HG03457 (cell line): Measurements from ENCODE around the gene SMIM38.
A peak's percentile ranks its signal among the peaks of the same experiment; 100 is the strongest.

Experiments
- ATAC-seq: cut with Tn5 transposase; IDR thresholded peaks from one replicate; pipeline ENCODE4 v1.9.1; 2021; ENCODE audit warnings: moderate number of reproducible peaks; ENCODE audit not compliant: unreplicated experiment

Gene SMIM38

DNA sequence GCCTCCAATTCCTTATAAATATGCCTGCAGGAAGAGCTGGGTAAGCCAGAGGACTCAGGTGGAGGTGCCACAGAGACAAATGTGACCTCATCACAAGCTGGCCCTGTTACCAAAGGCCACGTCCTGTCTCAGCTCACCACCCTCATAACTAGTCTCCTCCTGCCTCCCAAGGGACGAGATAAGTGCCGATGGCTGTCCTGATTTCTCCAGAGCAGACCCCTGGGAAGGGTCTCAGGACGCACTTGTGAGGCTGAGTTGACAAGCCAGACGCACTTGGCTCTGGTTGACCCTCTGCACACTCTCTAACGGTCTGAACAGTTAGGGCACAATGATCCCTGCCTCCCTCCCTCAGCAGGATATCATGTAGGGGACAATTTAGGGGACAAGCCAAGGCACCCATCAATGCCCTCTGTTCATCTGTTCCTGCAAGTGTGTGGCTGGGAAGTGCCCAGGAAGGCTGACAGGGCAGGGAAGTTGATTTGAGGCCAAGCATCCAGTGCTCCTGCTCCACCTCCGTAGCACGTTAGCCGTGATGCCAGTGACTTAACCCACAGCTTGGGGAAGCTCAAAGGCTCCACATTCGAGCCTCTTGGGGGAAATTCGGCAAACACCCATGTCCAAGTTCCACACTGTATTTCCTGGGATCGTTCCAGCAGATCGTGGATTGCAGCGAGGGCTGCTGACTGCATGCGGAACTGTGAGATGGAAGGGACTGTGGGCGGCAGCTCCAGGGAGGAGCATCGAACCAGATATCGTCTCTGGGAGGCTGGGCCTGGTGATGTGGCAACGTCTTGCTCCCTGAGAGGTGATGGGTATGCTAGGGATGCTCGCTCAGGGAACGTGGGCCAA, 2.8 kb downstream of the SMIM38 start:
- no peak for ATAC-seq

DNA sequence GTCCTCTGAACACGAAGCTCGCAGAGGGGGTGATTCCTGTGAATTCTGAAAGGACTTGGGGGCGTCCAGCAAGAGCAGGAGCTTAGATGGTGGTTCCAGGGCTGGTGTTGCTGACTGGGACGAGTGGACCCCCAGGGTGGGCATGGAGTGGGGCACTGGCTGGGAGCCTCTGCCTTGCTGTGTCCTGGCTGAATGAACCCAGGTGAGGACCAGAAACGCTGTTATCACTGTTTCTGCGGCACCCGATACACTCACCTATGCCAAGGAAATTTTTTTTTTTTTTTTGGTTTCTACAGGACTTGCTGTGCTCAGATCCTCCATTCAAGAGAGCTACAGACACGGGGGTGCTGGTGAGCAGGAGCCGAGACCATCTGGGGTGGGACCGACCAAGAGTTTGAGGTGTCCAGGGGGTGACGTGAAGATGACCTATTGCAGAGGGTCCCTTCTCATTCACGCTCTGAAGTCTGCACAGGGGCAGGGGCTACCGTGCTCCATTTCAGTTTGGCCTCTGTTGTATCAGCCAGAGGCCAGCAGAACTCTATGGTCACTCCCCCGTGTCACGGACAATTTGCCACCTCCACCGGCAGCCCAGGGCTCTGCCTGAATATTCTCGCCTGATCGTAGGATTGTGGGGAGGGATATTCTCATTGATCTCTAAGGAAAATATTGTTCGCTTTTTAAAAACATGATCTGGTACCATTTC, 3.6 kb downstream of the SMIM38 start:
- no peak for ATAC-seq

DNA sequence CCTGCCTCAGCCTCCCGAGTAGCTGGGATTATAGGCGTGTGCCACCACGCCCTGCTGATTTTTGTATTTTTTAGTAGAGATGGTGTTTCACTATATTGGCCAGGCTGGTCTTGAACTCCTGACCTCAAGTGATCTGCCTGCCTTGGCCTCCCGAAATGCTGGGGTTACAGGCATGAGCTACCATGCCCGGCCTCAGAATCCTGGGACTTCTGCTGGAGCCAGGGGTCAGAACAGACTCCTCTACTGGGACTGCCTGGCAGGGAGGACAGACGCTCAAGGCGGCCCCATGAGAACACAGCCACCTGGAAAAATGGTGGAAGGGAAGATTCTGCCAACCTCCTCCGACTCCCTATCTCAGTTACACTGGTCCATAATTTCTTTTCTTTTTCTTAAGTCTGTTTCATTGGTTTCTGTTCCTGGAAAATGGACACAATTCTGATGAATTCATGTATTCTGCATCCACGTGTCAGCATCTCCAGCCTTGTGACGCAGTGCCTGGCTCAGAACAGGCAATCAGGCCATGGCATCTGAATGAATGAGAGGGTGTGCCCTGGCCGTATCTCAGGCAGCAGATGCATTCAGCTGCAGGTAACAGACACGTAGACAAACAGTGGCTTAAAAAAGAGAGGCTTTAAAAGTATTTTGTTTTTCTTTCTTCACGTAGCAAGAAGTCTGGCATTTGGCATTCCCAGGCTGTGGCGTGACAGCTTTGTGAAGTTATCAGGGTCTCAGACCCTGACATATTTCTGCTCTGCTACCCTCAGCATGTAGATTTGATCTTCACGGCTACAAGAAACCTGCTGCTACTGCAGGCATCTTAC, 4.8 kb downstream of the SMIM38 start:
- ATAC-seq: no peak

DNA sequence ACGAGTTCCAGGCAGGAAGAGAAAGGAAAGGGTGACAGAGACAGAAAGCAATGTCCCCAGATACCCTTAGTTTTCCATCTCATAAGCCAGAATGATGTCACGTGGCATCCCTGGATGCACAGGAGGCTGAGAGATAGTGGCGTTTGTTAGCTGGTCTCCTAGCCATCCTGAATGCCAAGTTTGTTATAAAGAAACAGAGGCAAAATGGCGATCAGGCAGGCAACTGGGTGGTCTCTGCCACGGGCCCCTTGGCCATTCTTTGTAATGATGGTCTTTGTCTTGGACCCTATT, 5.3 kb downstream of the SMIM38 start:
- no peak for ATAC-seq

DNA sequence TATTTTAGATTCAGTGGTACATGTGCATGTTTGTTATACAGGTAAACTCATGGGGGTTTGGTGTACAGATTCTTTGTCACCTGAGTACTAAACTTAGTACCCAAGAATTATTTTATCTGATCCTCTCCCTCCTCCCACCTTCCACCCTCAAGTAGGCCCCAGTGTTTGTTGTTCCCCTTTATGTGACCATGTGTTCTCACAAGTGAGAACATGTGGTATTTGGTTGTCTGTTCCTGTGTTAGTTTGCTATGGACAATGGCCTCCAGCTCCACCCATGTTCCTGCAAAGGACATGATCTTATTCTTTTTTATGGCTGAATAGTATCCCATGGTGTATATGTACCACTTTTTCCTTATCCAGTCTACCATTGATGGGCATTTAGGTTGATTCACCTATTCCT, 6.8 kb downstream of the SMIM38 start:
- no peak for ATAC-seq

DNA sequence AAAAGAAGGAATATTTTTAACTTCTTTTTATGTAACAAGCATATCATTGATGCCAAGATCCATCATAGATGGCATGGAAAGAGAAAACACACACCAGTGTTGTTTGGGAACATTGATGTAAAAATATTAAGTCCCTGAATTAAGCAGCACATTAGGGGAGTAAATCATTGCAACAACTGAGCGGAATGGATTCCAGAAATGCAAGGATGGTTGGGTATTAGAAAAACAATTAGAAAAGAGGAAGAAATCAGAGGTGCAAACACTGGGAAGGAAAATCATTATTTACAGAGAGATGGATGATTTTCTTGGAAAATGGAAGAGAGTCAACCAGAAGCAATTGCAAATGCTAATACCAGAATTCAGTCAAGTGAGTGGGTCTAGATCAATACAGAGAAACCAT, 8.1 kb downstream of the SMIM38 start:
- ATAC-seq: no peak

DNA sequence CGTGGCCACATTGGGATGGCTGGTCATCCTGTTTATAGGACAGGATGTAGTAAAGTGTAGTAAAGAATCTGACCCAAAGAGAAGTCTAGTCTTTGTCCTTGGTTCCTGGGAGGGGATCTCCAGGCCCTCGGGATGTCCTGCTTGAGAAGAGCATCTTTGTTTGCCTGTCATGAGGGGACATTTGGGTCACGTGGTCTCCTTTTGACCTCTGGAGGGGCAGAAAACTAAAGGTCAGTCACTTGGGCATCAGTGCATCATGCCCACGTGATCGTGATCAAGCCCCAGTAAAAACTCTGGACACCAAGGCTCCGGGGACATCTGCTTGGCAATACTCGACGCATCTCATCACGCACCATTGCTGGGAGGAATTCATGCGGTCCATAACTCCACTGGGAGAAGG, 9.1 kb downstream of the SMIM38 start:
- no peak for ATAC-seq

DNA sequence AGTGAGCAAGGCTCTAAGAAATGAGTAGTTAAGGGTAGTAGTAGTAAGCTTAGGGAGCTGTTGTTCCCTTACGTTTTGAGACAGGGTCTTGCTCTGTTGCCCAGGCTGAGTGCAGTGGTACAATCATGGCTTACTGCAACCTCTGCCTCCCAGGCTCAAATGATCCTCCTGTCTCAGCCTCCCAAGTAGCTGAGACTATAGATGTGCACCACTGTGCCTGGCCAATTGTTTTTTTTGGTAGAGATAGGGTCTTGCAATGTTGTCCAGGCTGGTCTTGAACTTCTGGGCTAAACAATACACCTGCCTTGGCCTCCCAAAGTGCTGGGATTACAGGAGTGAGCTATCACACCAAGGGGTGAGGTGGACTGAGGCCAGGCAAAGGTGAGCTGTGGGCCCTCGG, 10.0 kb downstream of the SMIM38 start:
- no peak for ATAC-seq

DNA sequence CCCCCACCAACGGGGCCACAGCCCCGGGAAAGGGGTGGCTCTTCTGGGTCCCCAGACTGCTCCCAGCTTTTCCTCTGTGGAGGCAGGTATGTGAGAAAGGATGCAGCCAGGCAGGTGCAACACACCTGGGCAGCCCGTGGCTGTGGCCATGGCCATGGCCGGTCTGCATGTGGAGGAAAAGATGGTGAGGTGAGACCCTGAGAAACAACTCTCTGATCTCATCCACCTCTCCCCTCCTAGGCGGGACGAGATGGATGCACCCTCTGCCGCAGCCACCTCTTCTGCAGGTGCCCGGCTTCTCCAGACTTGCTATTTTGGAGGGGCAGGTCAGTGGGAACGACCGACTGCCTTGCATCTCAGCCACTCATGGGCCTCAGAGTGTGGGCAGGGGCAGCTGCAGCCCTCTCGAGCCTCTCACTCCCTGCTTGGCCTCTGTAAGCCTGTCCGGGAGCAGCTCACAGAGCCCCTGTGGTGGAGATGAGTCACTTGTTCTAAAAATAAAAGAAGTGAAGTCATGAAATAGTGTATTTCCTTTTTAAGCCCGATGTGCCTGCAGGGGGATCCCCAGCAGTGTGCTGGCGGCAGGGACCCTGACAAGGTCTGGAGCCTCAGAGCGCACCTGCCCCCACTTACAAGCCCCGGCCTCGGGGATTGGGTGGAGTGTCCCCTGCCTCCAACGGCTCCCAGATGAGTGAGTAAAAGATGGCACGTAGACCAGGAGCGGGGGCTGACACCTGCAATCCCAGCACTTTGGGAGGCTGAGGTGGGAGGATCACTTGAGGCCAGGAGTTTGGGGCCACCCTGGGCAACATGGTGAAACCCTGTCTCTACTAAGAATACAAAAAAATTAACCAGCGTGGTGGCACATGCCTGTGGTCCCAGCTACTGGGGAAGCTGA, 10.7 kb downstream of the SMIM38 start:
- ATAC-seq: peak; percentile 80

DNA sequence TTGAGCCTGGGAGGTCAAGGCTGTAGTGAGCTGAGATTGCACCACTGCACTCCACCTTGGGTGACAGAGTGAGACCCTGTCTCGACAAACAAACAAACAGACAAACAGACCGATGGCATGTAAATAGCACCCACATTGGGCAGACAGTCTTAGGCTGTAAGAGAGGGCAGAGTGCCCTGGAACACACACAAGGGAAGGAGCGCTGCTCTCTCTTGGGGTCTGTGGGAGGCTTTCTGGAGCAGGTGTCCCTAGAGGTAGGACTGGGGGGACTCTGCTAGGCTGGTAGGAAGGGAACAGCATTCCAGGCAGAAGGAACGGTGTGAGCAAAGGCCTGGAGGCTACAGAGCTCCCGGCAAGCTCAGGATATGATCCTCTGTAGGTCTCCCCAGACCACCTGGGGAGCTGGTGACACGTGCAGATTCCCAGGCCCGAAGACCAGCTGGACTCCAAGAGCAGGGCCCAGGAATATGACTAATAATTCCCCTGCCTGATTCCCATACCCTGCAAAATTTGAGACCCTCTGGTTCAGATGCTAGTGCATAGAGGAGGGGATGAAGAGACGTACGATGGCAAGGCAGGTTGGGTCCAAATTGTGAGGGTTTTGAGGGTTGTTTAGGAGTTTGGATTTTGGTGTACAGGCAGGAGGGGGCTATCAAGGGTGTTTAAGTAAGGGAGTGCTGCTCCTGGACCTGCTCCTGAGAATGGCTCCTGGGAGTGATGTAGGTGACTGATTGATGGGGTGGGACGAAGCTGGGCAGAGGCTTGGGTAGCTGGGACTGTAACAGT, 11.6 kb downstream of the SMIM38 start:
- ATAC-seq: no peak

DNA sequence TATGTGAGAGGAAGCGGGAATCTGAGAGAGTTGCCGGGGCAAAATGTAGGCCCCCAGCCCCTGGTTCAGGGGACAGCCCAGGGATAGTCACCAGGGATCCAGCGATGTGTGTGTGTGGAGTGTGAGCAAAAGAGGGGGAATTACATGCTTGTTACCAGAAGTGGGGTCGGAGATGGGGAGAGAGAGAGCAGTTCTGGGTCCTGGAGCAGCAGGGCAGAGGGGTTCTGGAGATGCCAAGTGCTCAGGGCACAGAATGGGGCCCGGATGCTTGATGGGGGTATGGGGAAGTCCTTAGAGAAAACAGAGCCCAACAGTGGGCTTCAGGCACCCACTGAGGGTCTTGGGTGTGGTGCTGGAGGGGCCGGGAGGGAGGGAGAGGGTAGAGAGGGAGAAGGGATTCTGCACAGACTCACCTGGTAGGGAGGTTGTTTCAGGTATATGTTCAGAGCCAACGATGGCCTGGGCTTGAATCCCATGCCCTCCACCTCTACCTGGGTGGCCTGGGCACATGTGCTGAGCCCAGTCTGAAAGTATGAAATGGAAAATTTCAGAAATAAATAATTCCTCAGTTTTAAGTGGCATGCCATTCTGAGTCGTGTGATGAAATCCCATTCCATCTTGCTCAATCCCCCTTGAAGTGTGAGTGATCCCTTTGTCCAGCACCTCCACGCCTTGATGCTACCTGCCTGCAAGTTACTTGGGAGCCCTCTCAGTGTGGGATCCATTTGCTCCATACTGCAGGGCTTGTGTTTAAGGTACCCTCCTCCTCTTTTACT, 12.4 kb downstream of the SMIM38 start:
- no peak for ATAC-seq

DNA sequence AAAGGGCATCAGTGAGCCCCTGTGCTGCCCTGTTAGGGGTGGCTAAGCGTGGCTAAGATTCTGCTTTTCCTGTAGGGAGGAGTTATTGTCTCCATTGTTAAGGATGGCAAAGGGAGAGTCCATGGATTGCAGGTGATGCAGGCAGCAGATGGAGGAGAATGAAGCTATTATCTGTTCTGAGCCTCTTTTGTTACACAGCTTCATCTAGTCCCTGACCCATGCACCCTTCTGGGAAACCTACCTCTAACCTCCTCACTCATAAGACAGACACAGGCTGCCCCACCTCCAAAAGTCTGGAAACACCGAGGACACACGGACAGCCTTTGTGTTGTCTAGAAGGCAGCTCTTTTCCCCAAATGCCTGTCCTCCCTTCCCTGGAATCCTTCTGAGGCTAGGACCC, 13.7 kb downstream of the SMIM38 start:
- no peak for ATAC-seq

DNA sequence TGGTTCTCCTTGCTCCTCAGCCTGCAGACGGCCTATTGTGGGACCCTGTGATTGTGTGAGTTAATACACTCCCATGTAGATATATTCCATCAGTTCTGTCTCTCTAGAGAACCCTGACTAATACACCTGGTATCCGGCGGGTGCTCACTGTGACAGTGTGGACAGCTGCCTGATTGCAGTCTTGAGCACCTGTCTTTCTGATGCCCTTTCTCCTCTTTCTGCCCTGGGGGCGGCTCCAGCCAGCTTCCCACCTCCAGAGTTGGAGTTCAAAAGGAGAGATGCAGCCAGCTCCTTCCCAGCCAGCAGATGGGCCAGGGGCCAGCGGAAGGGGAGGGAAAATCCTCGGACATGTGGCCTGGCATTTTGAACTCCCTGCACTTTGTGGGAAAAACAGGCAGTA, 15.0 kb downstream of the SMIM38 start:
- no peak for ATAC-seq

DNA sequence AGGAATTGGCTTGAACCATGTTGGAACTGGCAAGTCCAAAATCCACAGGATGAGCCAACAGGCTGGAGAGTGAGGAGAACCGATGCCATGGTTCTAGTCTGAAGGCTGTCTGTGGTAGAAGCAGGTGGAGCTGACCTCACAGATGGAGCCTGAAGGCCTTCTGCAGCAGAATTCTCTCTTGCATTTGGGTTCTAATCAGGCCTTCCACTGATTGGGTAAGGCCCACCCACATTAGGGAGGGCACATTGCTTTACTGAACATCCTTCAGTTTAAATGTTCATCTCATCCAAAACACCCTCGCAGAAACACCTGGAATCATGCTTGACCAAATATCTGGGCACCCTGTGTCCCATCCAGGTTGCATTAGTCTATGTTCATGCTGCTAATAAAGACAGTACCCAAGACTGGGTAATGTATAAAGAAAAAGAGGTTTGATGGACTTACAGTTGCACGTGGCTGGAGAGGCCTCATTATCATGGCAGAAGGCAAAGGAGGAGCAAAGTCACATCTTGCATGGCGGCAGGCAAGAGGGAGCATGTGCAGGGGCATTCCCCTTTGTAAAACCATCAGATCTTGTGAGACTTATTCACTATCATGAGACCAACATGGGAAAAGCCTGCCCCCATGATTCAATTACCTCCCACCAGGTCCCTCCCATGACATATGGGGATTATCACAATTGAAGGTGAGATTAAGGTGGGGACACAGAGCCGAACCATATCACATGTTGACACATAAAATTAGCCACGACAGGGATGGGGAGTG, 15.9 kb downstream of the SMIM38 start:
- no peak for ATAC-seq

DNA sequence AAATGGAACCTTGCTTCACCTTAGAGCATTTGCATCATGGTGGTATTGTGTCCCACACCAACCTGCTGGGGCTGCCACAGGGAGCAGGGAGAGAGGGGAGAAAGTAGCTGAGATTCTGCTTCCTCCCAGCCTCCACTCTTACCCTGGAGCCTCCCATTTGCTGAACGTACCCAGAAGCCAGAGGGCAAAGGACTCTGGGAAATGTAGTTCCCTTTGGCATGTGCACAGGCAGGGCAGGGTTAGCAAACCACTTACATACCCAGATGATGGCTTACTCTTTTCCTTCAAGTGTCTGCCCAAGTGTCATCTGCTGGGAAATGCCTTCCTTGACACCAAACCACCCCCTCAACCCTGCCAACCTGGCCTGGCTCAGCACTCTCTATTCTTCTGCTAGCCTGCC, 16.9 kb downstream of the SMIM38 start:
- no peak for ATAC-seq

DNA sequence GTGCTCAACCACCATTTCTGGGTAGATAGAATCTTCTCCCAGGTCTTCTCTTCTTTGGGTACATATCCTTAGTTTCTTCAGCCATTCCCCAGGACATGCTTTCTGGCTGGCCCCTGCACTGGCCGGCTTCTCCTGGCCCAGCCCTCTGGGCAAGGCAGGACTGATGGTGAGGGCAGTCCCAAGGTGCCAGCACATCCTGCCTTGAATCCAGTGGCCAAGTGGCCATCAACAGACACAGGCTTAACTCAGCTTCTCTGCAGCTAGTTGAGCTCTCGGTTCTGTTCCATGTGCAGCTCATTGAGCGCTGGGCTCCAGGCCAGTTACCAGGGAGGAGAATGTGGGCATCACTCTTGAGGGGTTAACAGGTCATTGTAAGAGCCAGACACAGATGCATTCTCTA, 17.6 kb downstream of the SMIM38 start:
- ATAC-seq: no peak

DNA sequence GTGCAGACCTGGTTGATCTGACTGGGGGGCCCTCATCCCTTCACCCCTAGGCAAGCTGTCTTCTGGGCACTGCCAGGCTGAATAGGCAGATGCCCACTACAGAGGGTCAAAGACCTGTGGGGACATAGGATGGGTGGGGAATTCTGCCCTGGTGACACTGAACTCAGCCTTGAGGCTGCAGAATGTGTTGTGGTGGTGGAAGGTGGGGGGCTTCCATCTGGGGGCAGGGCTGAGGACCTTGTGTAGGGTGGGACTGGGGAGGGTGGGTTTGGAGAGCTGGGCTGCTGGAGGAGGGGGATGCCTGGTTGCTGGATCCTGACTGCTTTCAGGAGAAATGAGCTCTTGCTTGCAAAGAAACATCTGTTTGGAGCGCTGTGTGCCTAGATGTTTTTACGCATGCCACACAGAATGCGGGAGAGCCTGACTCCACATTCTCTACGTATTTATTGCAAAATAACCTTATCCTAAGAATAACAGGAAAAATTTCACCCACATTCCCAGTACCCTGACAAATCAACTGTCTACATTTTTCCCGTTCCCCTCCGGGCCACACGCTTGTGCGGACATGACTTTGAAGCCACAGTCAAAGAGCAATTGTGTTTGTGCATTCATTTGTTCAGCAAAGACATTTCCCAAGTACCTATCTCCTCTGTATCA, 18.3 kb downstream of the SMIM38 start:
- ATAC-seq: no peak

DNA sequence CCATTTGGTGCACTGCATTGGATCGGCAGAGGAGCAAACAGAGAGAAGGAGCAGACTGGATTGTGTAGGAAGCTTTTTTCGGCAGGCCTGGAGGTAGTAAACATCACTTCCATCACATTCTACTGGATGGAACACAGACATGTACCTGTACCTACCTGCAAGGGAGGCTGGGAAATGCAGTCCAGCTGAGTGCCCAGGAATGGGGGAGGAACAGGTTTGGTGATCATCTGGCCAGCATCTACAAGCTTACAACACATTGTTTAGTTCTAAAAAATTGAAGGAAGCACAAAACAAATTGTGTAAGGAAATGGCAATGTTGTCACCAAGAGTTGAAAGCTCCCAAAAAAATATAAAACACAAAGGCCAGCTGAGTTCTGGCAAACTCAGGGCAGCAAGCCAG, 19.1 kb downstream of the SMIM38 start:
- no peak for ATAC-seq
